IgD-negative memory B cell (primary cell): ENCODE measurements around the gene CCDC9. TPM values are rescaled to one million over a fixed set of nuclear protein-coding genes. Genes with fewer than 3 reads are reported as not detected.
"Not testable (repeated sequence)": the region's sequence is repeated elsewhere in the genome, so short reads cannot be mapped to it uniquely, and the experiment has no call there.

Experiments used
- H3K27ac Mint-ChIP-seq, 3 donors: one replicate each; pipeline ENCODE4 v1.8.0; 2020 to 2022; ENCODE audit warnings: mild to moderate bottlenecking in 3 of 3, mixed read lengths in 3 of 3, moderate library complexity in 1 of 3
- H3K27me3 Mint-ChIP-seq: one replicate; pipeline ENCODE4 v1.8.0; 2021; ENCODE audit warnings: mixed read lengths
- H3K36me3 Mint-ChIP-seq: one replicate; pipeline ENCODE4 v1.8.0; 2020; ENCODE audit warnings: mild to moderate bottlenecking, mixed read lengths
- H3K4me1 Mint-ChIP-seq, 3 donors: one replicate each; pipeline ENCODE4 v1.8.0; 2020 to 2022; ENCODE audit warnings: mixed read lengths in 3 of 3, mild to moderate bottlenecking in 1 of 3
- H3K4me3 Mint-ChIP-seq, 4 donors: one replicate each; pipeline ENCODE4 v1.8.0; 2020 to 2022; ENCODE audit warnings: mild to moderate bottlenecking in 4 of 4, mixed read lengths in 4 of 4, moderate library complexity in 3 of 4
- H3K9me3 Mint-ChIP-seq, 3 donors: one replicate each; pipeline ENCODE4 v1.8.0; 2020 to 2021; ENCODE audit warnings: mixed read lengths in 3 of 3, mild to moderate bottlenecking in 1 of 3
- polyA plus RNA-seq: library from polyadenylated mRNA; unstranded; fragments of 300-500 nt; fragmentation: Illumina TruSeq; gene quantifications from one replicate; pipeline ENCODE4 v1.2.3, GENCODE V29; 2021

Gene CCDC9
- polyA plus RNA-seq, 1 donor from 2014 or later: 16.0 TPM

DNA sequence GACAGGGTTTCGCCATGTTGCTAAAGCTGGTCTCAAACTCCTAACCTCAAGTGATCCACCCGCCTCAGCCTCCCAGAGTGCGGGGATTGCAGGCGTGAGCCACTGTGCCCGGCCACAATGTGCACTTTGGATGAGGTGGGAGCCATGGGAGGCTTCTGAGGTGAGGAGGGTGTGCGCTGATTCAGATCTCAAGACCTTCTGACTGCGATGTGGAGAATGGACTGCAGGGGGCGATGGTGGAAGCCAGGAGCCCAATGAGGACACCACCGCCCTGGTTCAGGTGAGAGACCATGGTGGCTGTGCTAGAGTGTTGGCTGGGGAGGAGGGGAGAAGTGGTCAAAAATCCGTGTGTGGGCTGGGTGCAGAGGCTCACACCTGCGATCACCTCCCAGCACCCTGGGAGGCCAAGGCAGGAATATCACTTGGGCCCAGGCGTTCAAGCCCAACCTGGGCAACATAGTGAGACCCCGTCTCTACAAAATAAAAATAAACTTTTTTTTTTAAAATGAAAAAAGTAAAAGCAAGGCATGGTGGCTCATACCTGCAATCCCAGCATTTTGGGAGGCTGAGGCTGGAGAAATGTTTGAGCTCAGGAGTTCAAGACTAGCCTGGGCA lies 24.0 kb downstream of the CCDC9 start:
- peak overlapping the region in 1 of 4 donors; percentile 24 for H3K4me3 Mint-ChIP-seq
- peaks cover 8 to 15% (median 10%) of the 10 kb centered on the region in 3 donors for H3K4me1 Mint-ChIP-seq
- H3K27me3 Mint-ChIP-seq: no peaks in the 10 kb centered on the region
- H3K27ac Mint-ChIP-seq: no peak overlapping the region
- H3K9me3 Mint-ChIP-seq: no peaks in the 10 kb centered on the region
- peaks cover 6% of the 10 kb centered on the region for H3K36me3 Mint-ChIP-seq

DNA sequence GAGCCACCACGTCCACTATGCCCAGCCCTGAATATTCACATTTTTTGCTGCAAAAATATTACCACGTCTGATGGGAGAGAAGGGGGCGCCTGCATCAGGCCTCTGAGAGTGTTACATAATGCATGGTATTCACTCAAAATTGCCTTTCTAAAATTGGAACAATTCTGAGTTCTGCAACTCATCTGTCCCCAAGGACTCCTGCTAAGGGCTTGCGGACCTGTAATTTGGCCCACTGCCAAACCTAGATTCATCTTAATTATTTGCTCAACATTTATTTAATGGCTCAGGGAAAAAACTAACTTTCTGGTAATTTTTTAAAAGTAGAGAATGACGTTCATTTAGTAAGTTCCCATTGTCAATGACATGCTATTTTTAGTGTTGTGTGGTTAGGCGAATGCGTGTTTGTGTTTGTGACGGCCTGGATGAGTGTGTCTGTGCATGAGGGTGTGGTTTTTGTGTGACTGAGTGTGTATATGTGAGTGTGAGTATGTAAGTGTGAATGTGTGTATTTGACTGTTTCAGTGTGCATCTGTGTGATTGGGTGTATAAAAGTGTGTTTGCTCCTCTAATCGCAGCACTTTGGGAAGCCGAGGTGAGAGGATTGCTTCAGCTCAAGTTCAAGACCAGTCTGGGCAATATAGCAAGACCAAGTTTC lies 27.2 kb downstream of the CCDC9 start:
- no peaks in the 10 kb centered on the region for H3K27me3 Mint-ChIP-seq
- H3K36me3 Mint-ChIP-seq: peaks cover 3% of the 10 kb centered on the region
- H3K4me3 Mint-ChIP-seq: no peak overlapping the region
- H3K27ac Mint-ChIP-seq: no peak overlapping the region
- no peaks in the 10 kb centered on the region for H3K9me3 Mint-ChIP-seq
- peaks cover 8 to 15% (median 11%) of the 10 kb centered on the region in 3 donors for H3K4me1 Mint-ChIP-seq

DNA sequence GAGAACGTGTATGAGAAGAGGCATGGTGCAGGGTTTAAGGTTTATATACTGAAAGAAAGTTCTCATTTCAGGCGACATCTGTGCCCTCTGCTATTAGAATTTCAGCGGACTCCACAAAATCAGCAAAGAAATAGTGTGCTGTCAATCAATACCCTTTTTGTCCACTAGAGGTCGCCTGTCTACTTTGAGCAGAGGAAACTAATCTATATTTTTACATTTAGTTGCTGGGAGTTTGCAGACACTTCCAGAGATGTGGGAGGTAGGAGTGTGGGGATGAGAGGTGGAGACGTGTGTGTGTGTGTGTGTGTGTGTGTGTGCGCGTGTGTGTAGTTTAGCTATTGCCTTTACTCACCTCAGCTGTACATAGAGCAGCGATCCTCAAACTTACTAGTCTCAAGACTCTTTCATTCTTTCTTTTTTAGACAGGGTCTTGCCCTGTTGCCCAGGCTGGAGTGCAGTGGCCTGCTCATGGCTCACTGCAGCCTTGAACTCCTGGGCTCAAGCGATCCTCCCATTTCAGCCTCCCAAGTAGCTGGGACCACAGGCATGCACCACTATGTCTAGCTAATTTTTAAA lies 28.1 kb downstream of the CCDC9 start:
- H3K4me1 Mint-ChIP-seq: peaks cover 13 to 18% (median 14%) of the 10 kb centered on the region in 3 donors
- peaks cover 0 to 2% (median 0%) of the 10 kb centered on the region in 3 donors for H3K9me3 Mint-ChIP-seq
- peak overlapping the region in 1 of 4 donors; percentile 11 for H3K4me3 Mint-ChIP-seq
- H3K27me3 Mint-ChIP-seq: no peaks in the 10 kb centered on the region
- peaks cover 2% of the 10 kb centered on the region for H3K36me3 Mint-ChIP-seq
- peak overlapping the region; percentile 25 to 46 (median 25) for H3K27ac Mint-ChIP-seq

DNA sequence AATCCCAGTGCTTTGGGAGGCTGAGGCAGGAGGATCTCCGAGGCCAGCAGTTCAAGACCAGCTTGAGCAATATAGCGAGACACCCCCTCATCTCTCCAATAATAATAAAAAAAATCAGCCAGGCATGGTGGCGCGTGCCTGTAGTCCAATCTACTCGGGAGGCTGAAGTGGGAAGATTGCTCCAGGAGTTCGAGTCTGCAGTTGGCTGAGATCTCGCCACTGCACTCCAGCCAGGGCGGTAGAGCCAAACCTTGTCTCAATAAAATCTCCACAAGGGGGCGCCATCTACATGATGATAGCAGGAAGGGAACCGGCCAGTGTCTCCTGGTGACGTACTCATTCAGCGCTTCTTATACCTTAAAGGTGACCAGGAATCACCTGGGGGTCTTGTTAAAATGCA lies 39.7 kb downstream of the CCDC9 start:
- peaks cover 1% of the 10 kb centered on the region for H3K36me3 Mint-ChIP-seq
- H3K27ac Mint-ChIP-seq: peak overlapping the region in 2 of 3 donors; percentile 70 to 80
- H3K4me1 Mint-ChIP-seq: peaks cover 6 to 11% (median 7%) of the 10 kb centered on the region in 3 donors
- peak overlapping the region in 1 of 4 donors; percentile 17 for H3K4me3 Mint-ChIP-seq
- peaks cover 6% of the 10 kb centered on the region for H3K27me3 Mint-ChIP-seq
- no peaks in the 10 kb centered on the region for H3K9me3 Mint-ChIP-seq

DNA sequence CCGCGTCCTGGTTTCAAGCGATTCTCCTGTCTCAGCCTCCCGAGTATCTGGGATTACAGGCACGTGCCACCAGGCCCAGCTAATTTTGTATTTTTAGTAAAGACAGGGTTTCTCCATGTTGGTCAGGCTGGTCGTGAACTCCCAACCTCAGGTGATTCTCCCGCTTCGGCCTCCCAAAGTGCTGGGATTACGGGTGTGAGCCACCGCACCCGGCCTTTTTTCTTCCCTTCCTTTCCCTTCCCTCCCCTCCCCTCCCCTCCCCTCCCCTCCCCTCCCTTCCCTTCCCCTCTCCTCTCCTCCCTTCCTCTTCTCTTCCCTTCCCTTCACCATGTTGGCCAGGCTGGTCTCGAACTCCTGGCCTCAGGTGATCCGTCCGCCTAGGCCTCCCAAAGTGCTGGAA lies 44.5 kb downstream of the CCDC9 start:
- H3K4me1 Mint-ChIP-seq: peaks cover 17 to 29% (median 21%) of the 10 kb centered on the region in 3 donors
- not testable (repeated sequence) for H3K36me3 Mint-ChIP-seq, H3K27ac Mint-ChIP-seq, H3K27me3 Mint-ChIP-seq, H3K9me3 Mint-ChIP-seq
- H3K4me3 Mint-ChIP-seq: peak overlapping the region in 1 of 4 donors; percentile 79

DNA sequence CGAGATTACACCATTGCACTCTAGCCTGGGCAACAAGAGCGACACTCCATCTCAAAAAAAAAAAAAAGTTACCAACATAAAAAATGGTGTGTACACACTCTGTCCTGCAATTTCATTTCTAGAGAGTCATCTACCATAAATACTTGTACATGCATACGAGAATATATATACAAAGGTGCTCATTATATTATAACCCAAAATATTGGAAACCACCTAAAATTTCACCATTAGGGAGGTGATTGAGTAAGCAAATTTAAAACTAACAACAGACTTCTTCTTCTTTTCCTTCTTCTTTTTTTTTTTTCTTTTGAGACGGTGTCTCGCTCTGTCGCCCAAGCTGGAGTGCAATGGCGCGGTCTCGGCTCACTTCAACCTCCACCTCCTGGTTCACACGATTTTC lies 45.9 kb downstream of the CCDC9 start:
- H3K36me3 Mint-ChIP-seq: no peaks in the 10 kb centered on the region
- peaks cover 13 to 27% (median 19%) of the 10 kb centered on the region in 3 donors for H3K4me1 Mint-ChIP-seq
- H3K9me3 Mint-ChIP-seq: peaks cover 0 to 5% (median 0%) of the 10 kb centered on the region in 3 donors
- peak overlapping the region in 2 of 3 donors; percentile 64 to 91 for H3K27ac Mint-ChIP-seq
- H3K4me3 Mint-ChIP-seq: peak overlapping the region in 1 of 4 donors; percentile 47
- H3K27me3 Mint-ChIP-seq: peaks cover 14% of the 10 kb centered on the region

DNA sequence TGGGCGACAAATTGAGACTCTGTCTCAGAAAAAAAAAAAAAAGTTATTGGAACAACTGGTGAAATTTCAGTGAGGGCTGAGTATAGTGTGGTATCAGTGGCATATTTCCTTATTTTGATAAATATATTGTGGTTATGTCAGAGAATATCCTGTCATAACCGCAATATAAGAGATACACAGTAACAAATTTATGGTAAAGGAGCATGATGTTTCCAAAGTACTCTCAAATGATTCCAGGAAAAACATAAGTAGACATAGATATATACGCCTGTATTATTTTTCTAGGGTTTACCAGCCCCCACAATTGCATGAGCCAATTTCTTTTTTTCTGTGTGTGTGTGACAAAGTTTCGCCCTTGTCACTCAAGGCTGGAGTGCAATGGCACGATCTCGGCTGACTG lies 47.6 kb downstream of the CCDC9 start:
- peaks cover 0 to 5% (median 0%) of the 10 kb centered on the region in 3 donors for H3K9me3 Mint-ChIP-seq
- H3K4me3 Mint-ChIP-seq: no peak overlapping the region
- no peak overlapping the region for H3K27ac Mint-ChIP-seq
- no peaks in the 10 kb centered on the region for H3K36me3 Mint-ChIP-seq
- H3K4me1 Mint-ChIP-seq: peaks cover 13 to 27% (median 19%) of the 10 kb centered on the region in 3 donors
- H3K27me3 Mint-ChIP-seq: peaks cover 14% of the 10 kb centered on the region

DNA sequence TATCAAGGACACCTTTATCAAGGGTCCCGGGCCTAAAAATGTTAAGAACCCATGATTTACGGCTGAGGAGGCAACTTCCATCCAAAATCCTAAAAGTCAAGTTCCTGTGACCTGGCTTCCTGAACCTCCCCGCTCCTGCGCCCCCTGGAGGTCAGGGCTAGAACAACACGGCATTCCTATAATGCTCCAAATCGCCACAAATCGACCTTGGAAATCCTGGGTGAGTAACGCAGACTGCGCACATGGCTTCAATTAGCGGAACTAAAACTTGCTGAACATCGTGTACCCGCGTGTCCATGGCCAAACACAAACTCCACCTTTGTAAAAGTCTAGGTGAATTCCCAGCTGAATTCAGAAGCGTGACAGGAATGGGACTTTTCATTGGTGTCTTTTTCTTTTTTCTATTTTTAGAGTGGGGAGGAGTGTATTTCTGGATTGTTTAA lies 49.0 kb downstream of the CCDC9 start:
- H3K36me3 Mint-ChIP-seq: no peaks in the 10 kb centered on the region
- peaks cover 0 to 5% (median 0%) of the 10 kb centered on the region in 3 donors for H3K9me3 Mint-ChIP-seq
- H3K27me3 Mint-ChIP-seq: peaks cover 10% of the 10 kb centered on the region
- H3K4me3 Mint-ChIP-seq: peak overlapping the region in 1 of 4 donors; percentile 26
- no peak overlapping the region for H3K27ac Mint-ChIP-seq
- peaks cover 13 to 22% (median 14%) of the 10 kb centered on the region in 3 donors for H3K4me1 Mint-ChIP-seq

DNA sequence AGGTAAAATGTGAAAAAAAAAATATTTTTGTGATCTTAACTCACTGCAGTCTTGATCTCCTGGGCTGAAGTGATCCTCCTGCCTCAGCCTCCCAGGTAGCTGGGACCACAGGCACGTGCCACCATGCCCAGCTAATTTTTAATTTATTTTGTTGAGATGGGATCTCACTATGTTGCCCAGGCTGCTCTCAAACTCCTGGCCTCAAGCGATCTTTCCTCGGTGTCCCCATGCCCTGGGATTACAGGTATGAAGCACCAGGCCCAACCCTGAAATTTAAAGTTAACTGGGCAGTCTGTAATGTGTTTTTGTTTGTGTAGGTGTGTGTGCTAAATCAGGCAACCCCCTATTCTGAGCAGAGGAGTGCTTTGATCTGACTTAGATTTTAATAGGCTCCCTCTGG lies 50.0 kb downstream of the CCDC9 start:
- H3K9me3 Mint-ChIP-seq: peaks cover 0 to 5% (median 0%) of the 10 kb centered on the region in 3 donors
- peaks cover 13 to 17% (median 13%) of the 10 kb centered on the region in 3 donors for H3K4me1 Mint-ChIP-seq
- H3K27ac Mint-ChIP-seq: no peak overlapping the region
- no peaks in the 10 kb centered on the region for H3K36me3 Mint-ChIP-seq
- H3K27me3 Mint-ChIP-seq: peaks cover 11% of the 10 kb centered on the region
- no peak overlapping the region for H3K4me3 Mint-ChIP-seq

DNA sequence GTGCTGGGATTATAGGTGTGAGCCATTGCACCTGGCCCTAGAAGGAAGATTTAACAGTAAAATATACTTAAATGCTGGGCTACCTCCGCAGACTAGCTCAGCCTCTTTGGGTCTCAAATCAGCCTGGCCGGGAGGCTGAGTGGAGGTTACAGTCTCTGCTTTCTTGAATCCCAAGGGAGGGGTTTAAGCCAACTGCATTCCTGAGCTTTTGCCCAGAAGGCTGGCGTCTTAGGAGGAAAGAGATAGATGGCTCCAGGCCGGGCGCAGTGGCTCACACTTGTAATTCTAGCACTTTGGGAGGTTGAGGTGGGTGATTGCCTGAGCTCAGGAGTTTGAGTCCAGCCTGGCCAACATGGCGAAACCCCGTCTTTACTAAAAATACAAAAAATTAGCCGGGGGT lies 52.7 kb downstream of the CCDC9 start:
- H3K4me1 Mint-ChIP-seq: peaks cover 3 to 6% (median 4%) of the 10 kb centered on the region in 3 donors
- H3K27me3 Mint-ChIP-seq: peaks cover 14% of the 10 kb centered on the region
- no peak overlapping the region for H3K27ac Mint-ChIP-seq
- peaks cover 0 to 7% (median 0%) of the 10 kb centered on the region in 3 donors for H3K9me3 Mint-ChIP-seq
- no peaks in the 10 kb centered on the region for H3K36me3 Mint-ChIP-seq
- H3K4me3 Mint-ChIP-seq: no peak overlapping the region

DNA sequence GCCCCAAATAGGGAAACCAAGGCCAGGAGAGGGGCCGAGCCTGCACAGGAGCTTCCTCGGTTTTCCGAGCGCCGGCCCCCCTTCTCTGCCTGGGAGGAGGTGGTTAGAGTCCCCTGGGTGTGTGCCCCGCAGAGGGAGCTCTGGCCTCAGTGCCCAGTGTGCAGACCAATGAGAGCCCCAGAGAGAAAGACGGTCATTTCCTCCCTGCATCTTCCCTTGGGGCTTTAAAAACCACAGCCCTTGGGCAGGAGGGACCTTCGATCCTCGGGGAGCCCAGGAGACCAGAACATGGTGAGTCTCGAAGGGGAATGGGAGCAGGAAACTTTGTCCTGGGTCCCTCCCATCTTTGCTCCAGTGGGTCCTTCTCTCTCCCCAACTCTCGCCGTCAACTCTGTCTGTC lies 53.3 kb downstream of the CCDC9 start, which contains the start of gene C5AR1:
C5AR1 (plus strand) TSS at position 254 of the 400 bp plus-strand sequence; CDS start at position 289, 35 bp downstream.
- Mint-ChIP-seq H3K4me3 (no peak within 1 kb of the TSS), H3K4me1 (peaks cover 3 to 6% (median 4%) of the 10 kb centered on the region in 3 donors), H3K27ac (peak within 1 kb of the TSS in 1 of 3 donors; percentile 53), H3K36me3 (no peaks in the 10 kb centered on the region), H3K9me3 (peaks cover 0 to 7% (median 0%) of the 10 kb centered on the region in 3 donors), H3K27me3 (peaks cover 14% of the 10 kb centered on the region)

DNA sequence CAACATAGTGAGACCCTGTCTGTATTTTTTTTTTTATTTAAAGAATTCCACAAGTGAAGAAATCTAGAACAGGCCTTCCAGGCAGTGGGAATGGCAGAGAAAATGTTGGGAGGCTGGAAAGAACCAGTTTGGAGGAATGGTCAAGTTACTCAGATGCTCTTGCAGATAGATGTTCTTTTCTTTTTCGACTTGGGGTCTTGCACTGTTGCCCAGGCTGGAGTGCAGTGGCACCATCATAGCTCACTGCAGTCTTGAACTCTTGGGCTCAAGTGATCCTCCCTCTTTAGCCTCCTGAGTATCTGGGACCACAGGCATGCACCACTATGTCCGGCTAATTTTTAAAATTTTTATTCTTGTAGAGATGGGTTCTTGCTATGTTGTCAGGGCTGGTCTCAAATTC lies 54.0 kb downstream of the CCDC9 start:
- H3K36me3 Mint-ChIP-seq: no peaks in the 10 kb centered on the region
- H3K27me3 Mint-ChIP-seq: peaks cover 12% of the 10 kb centered on the region
- H3K4me3 Mint-ChIP-seq: no peak overlapping the region
- H3K4me1 Mint-ChIP-seq: peaks cover 2% of the 10 kb centered on the region in 3 donors
- H3K27ac Mint-ChIP-seq: no peak overlapping the region
- peaks cover 0 to 7% (median 3%) of the 10 kb centered on the region in 3 donors for H3K9me3 Mint-ChIP-seq

DNA sequence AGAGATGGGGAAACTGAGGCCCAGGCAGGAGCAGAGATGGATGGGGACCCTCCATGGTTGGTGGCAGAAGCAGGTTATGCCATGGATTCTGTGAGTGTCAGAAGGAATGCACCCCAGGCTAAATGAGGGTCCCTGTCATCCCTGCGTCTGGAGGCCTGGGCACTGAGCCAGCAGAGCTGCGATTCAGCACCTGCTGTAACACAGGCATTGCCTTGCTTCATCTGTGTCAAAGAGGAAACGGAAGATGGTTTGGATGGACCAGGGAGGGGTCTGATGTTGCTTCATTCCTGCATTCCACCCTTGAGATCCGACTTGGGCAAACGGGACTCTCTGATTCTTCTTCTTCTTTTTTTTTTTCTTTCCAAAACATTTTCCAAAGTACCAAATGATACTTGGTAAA lies 54.5 kb downstream of the CCDC9 start:
- Mint-ChIP-seq H3K27ac (peak overlapping the region in 1 of 3 donors; percentile 53), H3K36me3 (no peaks in the 10 kb centered on the region), H3K9me3 (peaks cover 0 to 7% (median 3%) of the 10 kb centered on the region in 3 donors), H3K4me3 (peak overlapping the region in 1 of 4 donors; percentile 17), H3K4me1 (no peaks in the 10 kb centered on the region), H3K27me3 (peaks cover 10% of the 10 kb centered on the region)

DNA sequence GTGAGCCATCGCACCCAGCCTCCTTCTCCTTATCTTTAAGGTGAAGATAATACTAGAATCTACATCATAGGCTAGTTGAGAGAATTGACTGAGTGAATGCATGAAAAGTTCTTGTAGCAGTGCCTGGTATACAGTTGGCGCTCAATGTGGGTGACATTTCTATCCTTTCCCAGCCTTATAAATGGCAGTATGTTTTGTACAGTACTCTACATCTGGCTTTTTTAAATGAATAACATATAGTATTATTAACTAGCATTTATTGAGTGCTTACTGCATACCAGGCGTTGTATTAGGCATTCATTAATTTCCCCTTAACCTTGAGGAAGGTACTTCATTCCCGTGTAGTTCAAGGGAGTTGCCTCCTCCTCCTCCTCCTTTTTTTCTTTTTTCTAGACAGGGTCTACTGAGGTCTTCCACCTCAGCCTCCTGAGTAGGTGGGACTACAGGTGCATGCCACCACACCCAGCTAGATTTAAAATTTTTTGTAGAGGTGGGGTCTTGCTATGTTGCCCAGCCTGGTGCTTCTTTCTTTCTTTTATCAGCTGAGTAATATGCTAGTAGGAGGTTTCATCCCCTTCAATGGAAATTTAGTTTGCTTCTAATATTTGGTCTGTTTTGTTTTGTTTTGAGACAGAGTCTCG lies 56.2 kb downstream of the CCDC9 start:
- H3K9me3 Mint-ChIP-seq: peaks cover 0 to 4% (median 3%) of the 10 kb centered on the region in 3 donors
- no peaks in the 10 kb centered on the region for H3K36me3 Mint-ChIP-seq
- H3K4me3 Mint-ChIP-seq: no peak overlapping the region
- no peak overlapping the region for H3K27ac Mint-ChIP-seq
- peaks cover 7% of the 10 kb centered on the region for H3K27me3 Mint-ChIP-seq
- no peaks in the 10 kb centered on the region for H3K4me1 Mint-ChIP-seq
